ENCODE measurements around the gene ASB9. TPM values are rescaled to one million over a fixed set of nuclear protein-coding genes. Genes with fewer than 3 reads are reported as not detected.

The ASB9 gene
- total and polyA plus RNA-seq, 4 donors = 2.4 to 11.3 (median 2.9) TPM

GRCh38 chrX:15216280-15216679 lies 53.6 kb downstream of the ASB9 start:
- Histone ChIP-seq H3K4me1 (ENCODE audit: control insufficient read depth in 4 of 4, insufficient read depth in 4 of 4, low read length in 3 of 4) (no peaks in the 10 kb centered on the region), H3K27ac (ENCODE audit: low read depth in 1 of 2, low read length in 2 of 2) (no peak overlapping the region), H3K36me3 (ENCODE audit: control insufficient read depth in 4 of 4, insufficient read depth in 3 of 4, low read depth in 1 of 4, low read length in 3 of 4) (no peaks in the 10 kb centered on the region), H3K4me3 (ENCODE audit: low read depth in 1 of 3, low read length in 3 of 3) (no peak overlapping the region), H3K9me3 (ENCODE audit: control insufficient read depth in 4 of 4, low read length in 3 of 4) (no peaks in the 10 kb centered on the region), H3K9ac (ENCODE audit: low read depth in 1 of 2, low read length in 2 of 2) (no peak overlapping the region), H3K27me3 (ENCODE audit: control insufficient read depth in 4 of 4, insufficient read depth in 4 of 4, low read length in 3 of 4) (peaks cover 0 to 4% (median 0%) of the 10 kb centered on the region in 4 donors)
- no peak for DNase-seq (ENCODE audit: low spot score)
- TF ChIP-seq ATF3 (IDR thresholded peaks at IDR 0.05) (no peak), FOXA2 (IDR thresholded peaks at IDR 0.05) (no peak), JUND (IDR thresholded peaks at IDR 0.05) (no peak), HNF4A (conservative IDR thresholded peaks at IDR 0.05) (no peak), YY1 (IDR thresholded peaks at IDR 0.05) (no peak), ZBTB33 (IDR thresholded peaks at IDR 0.05) (no peak), GABPA (IDR thresholded peaks at IDR 0.05 in 1 of 2, conservative IDR thresholded peaks at IDR 0.05 in 1 of 2) (no peak), FOXA1 (IDR thresholded peaks at IDR 0.05) (no peak)
- WGBS = 97% methylated on average over 1 of the region's 1 CpG

GRCh38 chrX:15215366-15215765 lies 54.5 kb downstream of the ASB9 start:
- 94% methylated on average over 2 of the region's 2 CpGs for WGBS
- H3K4me3 ChIP-seq (ENCODE audit: low read depth in 1 of 3, low read length in 3 of 3) = no peak overlapping the region
- H3K27ac ChIP-seq (ENCODE audit: low read depth in 1 of 2, low read length in 2 of 2) = no peak overlapping the region

More at GRCh38 chrX:15215366-15215765, 54.5 kb downstream of the ASB9 start:
- no peaks in the 10 kb centered on the region for H3K4me1 ChIP-seq (ENCODE audit: control insufficient read depth in 4 of 4, insufficient read depth in 4 of 4, low read length in 3 of 4)
- no peak for DNase-seq (ENCODE audit: low spot score)
- no peaks in the 10 kb centered on the region for H3K9me3 ChIP-seq (ENCODE audit: control insufficient read depth in 4 of 4, low read length in 3 of 4)
- H3K9ac ChIP-seq (ENCODE audit: low read depth in 1 of 2, low read length in 2 of 2) = no peak overlapping the region
- H3K27me3 ChIP-seq (ENCODE audit: control insufficient read depth in 4 of 4, insufficient read depth in 4 of 4, low read length in 3 of 4) = peaks cover 0 to 3% (median 0%) of the 10 kb centered on the region in 4 donors
- H3K36me3 ChIP-seq (ENCODE audit: control insufficient read depth in 4 of 4, insufficient read depth in 3 of 4, low read depth in 1 of 4, low read length in 3 of 4) = no peaks in the 10 kb centered on the region
- TF ChIP-seq HNF4G (IDR thresholded peaks at IDR 0.05) (no peak), JUND (IDR thresholded peaks at IDR 0.05) (no peak), MAX (IDR thresholded peaks at IDR 0.05) (no peak), ZBTB33 (IDR thresholded peaks at IDR 0.05) (no peak), FOXA1 (IDR thresholded peaks at IDR 0.05) (no peak), EGR1 (IDR thresholded peaks at IDR 0.05; ENCODE audit: low read depth in 2 of 2) (no peak), ATF3 (IDR thresholded peaks at IDR 0.05) (no peak), FOXA2 (IDR thresholded peaks at IDR 0.05) (no peak), NR2F2 (IDR thresholded peaks at IDR 0.05) (no peak), CTCF (IDR thresholded peaks at IDR 0.05; ENCODE audit: low read depth, low read length, missing input control) (no peak), HNF4A (conservative IDR thresholded peaks at IDR 0.05) (no peak), YY1 (IDR thresholded peaks at IDR 0.05) (no peak), GABPA (IDR thresholded peaks at IDR 0.05 in 1 of 2, conservative IDR thresholded peaks at IDR 0.05 in 1 of 2) (no peak), REST (IDR thresholded peaks at IDR 0.05) (no peak), RXRA (IDR thresholded peaks at IDR 0.05) (no peak)
